ENCODE results near the gene NTN1.
"Not testable (repeated sequence)": the region's sequence is repeated elsewhere in the genome, so short reads cannot be mapped to it uniquely, and the experiment has no call there.

- not testable (repeated sequence) for TF ChIP-seq CTCF, POLR2A (IDR thresholded peaks at IDR 0.05)
These were observed 236.3 kb downstream of the NTN1 start for GRCh38 chr17:9257630-9257965.

Data from uterus (tissue), 2 donors.